ENCODE data around the gene C22orf15.

Gene C22orf15

GRCh38 chr22:23764899-23765881 lies 2.4 kb downstream of the C22orf15 start:
- no peak for DNase-seq (ENCODE audit: low read depth in 2 of 2)
- TF ChIP-seq CTCF (IDR thresholded peaks at IDR 0.05; ENCODE audit: low read depth, low read length): no peak
- H3K4me3 ChIP-seq (replicated peaks in 1 of 2; ENCODE audit: low read depth in 2 of 2, low read length in 2 of 2): no peak overlapping the region

GRCh38 chr22:23767303-23767672 lies 4.5 kb downstream of the C22orf15 start:
- DNase-seq (ENCODE audit: low read depth in 2 of 2): no peak
- H3K4me3 ChIP-seq (replicated peaks in 1 of 2; ENCODE audit: low read depth in 2 of 2, low read length in 2 of 2): peak overlapping the region; percentile 59 to 65
- TF ChIP-seq CTCF (IDR thresholded peaks at IDR 0.05; ENCODE audit: low read depth, low read length): no peak

GRCh38 chr22:23767673-23768548 lies 5.1 kb downstream of the C22orf15 start, which contains the start of gene CHCHD10:
Gene CHCHD10 (minus strand): TSS chr22:23767972. CDS start chr22:23767874, 98 bp downstream.
- DNase-seq (ENCODE audit: low read depth in 2 of 2): peak; percentile 79
- peak within 1 kb of the TSS; percentile 59 to 65 for H3K4me3 ChIP-seq (replicated peaks in 1 of 2; ENCODE audit: low read depth in 2 of 2, low read length in 2 of 2)
- peak; percentile 82 for TF ChIP-seq CTCF (IDR thresholded peaks at IDR 0.05; ENCODE audit: low read depth, low read length)

- DNase-seq (ENCODE audit: low read depth in 2 of 2): no peak
- no peak overlapping the region for H3K4me3 ChIP-seq (replicated peaks in 1 of 2; ENCODE audit: low read depth in 2 of 2, low read length in 2 of 2)
- no peak for TF ChIP-seq CTCF (IDR thresholded peaks at IDR 0.05; ENCODE audit: low read depth, low read length)
Measured at GRCh38 chr22:23769321-23769965, 6.7 kb downstream of the C22orf15 start.

GRCh38 chr22:23772315-23772648 lies 9.5 kb downstream of the C22orf15 start:
- no peak for TF ChIP-seq CTCF (IDR thresholded peaks at IDR 0.05; ENCODE audit: low read depth, low read length)
- DNase-seq (ENCODE audit: low read depth in 2 of 2): no peak
- H3K4me3 ChIP-seq (replicated peaks in 1 of 2; ENCODE audit: low read depth in 2 of 2, low read length in 2 of 2): peak overlapping the region; percentile 23 to 40

Measured in cardiac fibroblast (primary cell).